ENCODE data around the gene MED29.

GRCh38 chr19:39342647-39343305 lies 48.4 kb upstream of the MED29 start:
- TF ChIP-seq CTCF (IDR thresholded peaks at IDR 0.05; ENCODE audit: insufficient read depth, low read depth, low read length) (no peak), EZH2 (IDR thresholded peaks at IDR 0.05; ENCODE audit: insufficient read depth, low read length) (no peak)
